H9 (cell line): ENCODE measurements around the gene IL25. TPM values are rescaled to one million over a fixed set of nuclear protein-coding genes. Genes with fewer than 3 reads are reported as not detected.

ENCODE experiments used
- DNase-seq: peaks from one replicate; pipeline ENCODE4 v3.0.0-alpha.2; 2017
- H2AFZ ChIP-seq: one replicate; pipeline ENCODE4 v1.6.1; 2013; ENCODE audit warnings: mild to moderate bottlenecking, low read length, control low read depth, moderate library complexity
- H2AK5ac ChIP-seq: 2 replicates; pipeline ENCODE4 v1.6.1; 2013; ENCODE audit warnings: low read length, control low read depth, mixed read lengths; ENCODE audit not compliant: insufficient read length
- H2BK120ac ChIP-seq: one replicate; pipeline ENCODE4 v1.6.1; 2013; ENCODE audit warnings: low read depth, mild to moderate bottlenecking, low read length, control low read depth, inconsistent platforms; ENCODE audit not compliant: poor library complexity, severe bottlenecking
- H2BK12ac ChIP-seq: 2 replicates; pipeline ENCODE4 v1.6.1; 2013; ENCODE audit warnings: low read length, control low read depth, mixed read lengths, low read depth; ENCODE audit not compliant: insufficient read length
- H2BK15ac ChIP-seq: 2 replicates; pipeline ENCODE4 v1.6.1; 2013; ENCODE audit warnings: low read depth, low read length, control low read depth
- H2BK20ac ChIP-seq: one replicate; pipeline ENCODE4 v1.6.1; 2013; ENCODE audit warnings: low read depth, mild to moderate bottlenecking, low read length, control low read depth, inconsistent platforms; ENCODE audit not compliant: poor library complexity, severe bottlenecking
- H2BK5ac ChIP-seq: 2 replicates; pipeline ENCODE4 v1.6.1; 2013; ENCODE audit warnings: low read length, control low read depth, mixed read lengths; ENCODE audit not compliant: insufficient read length
- H3K14ac ChIP-seq: 2 replicates; pipeline ENCODE4 v1.6.1; 2013; ENCODE audit warnings: low read length, control low read depth; ENCODE audit not compliant: insufficient read depth
- H3K18ac ChIP-seq: 2 replicates; pipeline ENCODE4 v1.6.1; 2013; ENCODE audit warnings: low read depth, mild to moderate bottlenecking, mixed read lengths, low read length, control low read depth; ENCODE audit not compliant: insufficient read length
- H3K23ac ChIP-seq: 2 replicates; pipeline ENCODE4 v1.6.1; 2013; ENCODE audit warnings: low read length, control low read depth, mixed read lengths, low read depth; ENCODE audit not compliant: insufficient read length
- H3K23me2 ChIP-seq: 2 replicates; pipeline ENCODE4 v1.6.1; 2013; ENCODE audit warnings: low read depth, mild to moderate bottlenecking, mixed read lengths, low read length, control low read depth; ENCODE audit not compliant: insufficient read length, poor library complexity, severe bottlenecking
- H3K27ac ChIP-seq: 2 replicates; pipeline ENCODE4 v1.5.1; 2013; ENCODE audit warnings: low read length, control low read depth, mixed read lengths, low read depth; ENCODE audit not compliant: insufficient read length
- H3K27me3 ChIP-seq: 2 replicates; pipeline ENCODE4 v1.6.1; 2013; ENCODE audit warnings: low read length, control low read depth, inconsistent platforms; ENCODE audit not compliant: insufficient read depth
- H3K4ac ChIP-seq: 2 replicates; pipeline ENCODE4 v1.6.1; 2013; ENCODE audit warnings: low read depth, mild to moderate bottlenecking, control low read depth, inconsistent platforms, low read length, moderate library complexity
- H3K4me1 ChIP-seq: 2 replicates; pipeline ENCODE4 v1.6.1; 2013; ENCODE audit warnings: low read length, control low read depth, inconsistent platforms; ENCODE audit not compliant: insufficient read depth
- H3K4me2 ChIP-seq: 2 replicates; pipeline ENCODE4 v1.6.1; 2013; ENCODE audit warnings: low read length, control low read depth, mixed read lengths; ENCODE audit not compliant: insufficient read length, insufficient read depth
- H3K56ac ChIP-seq: 2 replicates; pipeline ENCODE4 v1.6.1; 2013; ENCODE audit warnings: low read depth, mild to moderate bottlenecking, mixed read lengths, low read length, control low read depth; ENCODE audit not compliant: insufficient read length
- H3K79me1 ChIP-seq: 2 replicates; pipeline ENCODE4 v1.6.1; 2013; ENCODE audit warnings: low read depth, mild to moderate bottlenecking, moderate library complexity, low read length, control low read depth, inconsistent platforms; ENCODE audit not compliant: insufficient read depth, poor library complexity, severe bottlenecking
- H3K79me2 ChIP-seq: 2 replicates; pipeline ENCODE4 v1.6.1; 2013; ENCODE audit warnings: low read length, control low read depth, inconsistent platforms; ENCODE audit not compliant: insufficient read depth
- H3K9ac ChIP-seq: 2 replicates; pipeline ENCODE4 v1.6.1; 2013; ENCODE audit warnings: low read length, control low read depth, mixed read lengths; ENCODE audit not compliant: insufficient read length; ENCODE audit errors: extremely low read depth
- H3K9me3 ChIP-seq: one replicate; pipeline ENCODE4 v1.6.1; 2013; ENCODE audit warnings: low read depth, low read length, inconsistent platforms; ENCODE audit not compliant: control insufficient read depth
- H3T11ph ChIP-seq: one replicate; pipeline ENCODE4 v1.6.1; 2013; ENCODE audit warnings: mild to moderate bottlenecking, low read length, control low read depth, inconsistent platforms
- H4K20me1 ChIP-seq: one replicate; pipeline ENCODE4 v1.6.1; 2013; ENCODE audit not compliant: control insufficient read depth, insufficient read length, insufficient read depth
- H4K5ac ChIP-seq: 2 replicates; pipeline ENCODE4 v1.6.1; 2013; ENCODE audit warnings: low read depth, mild to moderate bottlenecking, mixed read lengths, low read length, control low read depth; ENCODE audit not compliant: insufficient read length
- H4K8ac ChIP-seq: replicated peaks from 2 replicates; pipeline ENCODE4 v1.6.1; 2013; ENCODE audit warnings: low read length, control low read depth, mixed read lengths, low read depth; ENCODE audit not compliant: insufficient read length
- H4K91ac ChIP-seq: 2 replicates; pipeline ENCODE4 v1.6.1; 2013; ENCODE audit warnings: low read depth, mild to moderate bottlenecking, moderate library complexity, mixed read lengths, low read length, control low read depth; ENCODE audit not compliant: insufficient read length
- H3K27ac Mint-ChIP-seq, 3 experiments: 2 replicates in 2 of 3; 3 replicates in 1 of 3; pipeline ENCODE4 v1.8.0; 2020 to 2021; ENCODE audit warnings: mixed read lengths in 3 of 3, mild to moderate bottlenecking in 1 of 3, moderate library complexity in 1 of 3
- H3K27me3 Mint-ChIP-seq: 2 replicates; pipeline ENCODE4 v1.8.0; 2021; ENCODE audit warnings: low read depth, mild to moderate bottlenecking, moderate library complexity, mixed read lengths
- H3K36me3 Mint-ChIP-seq, 3 experiments: 2 replicates in 2 of 3; 3 replicates in 1 of 3; pipeline ENCODE4 v1.8.0; 2020 to 2021; ENCODE audit warnings: low read depth in 3 of 3, mixed read lengths in 3 of 3; ENCODE audit not compliant: insufficient read depth in 1 of 3
- H3K4me1 Mint-ChIP-seq, 2 experiments: 2 replicates each; pipeline ENCODE4 v1.8.0; 2020; ENCODE audit warnings: mixed read lengths in 2 of 2
- H3K4me3 Mint-ChIP-seq, 2 experiments: 2 replicates in 1 of 2; 3 replicates in 1 of 2; pipeline ENCODE4 v1.8.0; 2020 to 2021; ENCODE audit warnings: mild to moderate bottlenecking in 2 of 2, mixed read lengths in 2 of 2, moderate library complexity in 1 of 2
- H3K9me3 Mint-ChIP-seq, 2 experiments: 2 replicates in 1 of 2; 3 replicates in 1 of 2; pipeline ENCODE4 v1.8.0; 2020; ENCODE audit warnings: mild to moderate bottlenecking in 2 of 2, mixed read lengths in 2 of 2, moderate library complexity in 1 of 2
- CTCF ChIP-seq: fragments of 200-600 bp; sonication (generic); conservative IDR thresholded peaks from 3 replicates; pipeline ENCODE4 v1.8.0; 2021; ENCODE audit warnings: antibody characterized with exemption, mild to moderate bottlenecking
- WGBS: extraction: QIAGEN DNeasy Blood & Tissue Kit; methylation state at CpG from one replicate; pipeline ENCODE4 v1.1.7; 2013; ENCODE audit warnings: missing lambda C conversion rate, low lambda C conversion rate, mixed read lengths; ENCODE audit not compliant: insufficient read length; ENCODE audit errors: extremely low coverage; 5-methylcytosine and 5-hydroxymethylcytosine counted together
- total RNA-seq: library from RNA; stranded (reverse); gene quantifications from 2 replicates; pipeline ENCODE4 v1.2.1, GENCODE V29; 2021

The IL25 gene
- total RNA-seq, 1 experiment from 2014 or later, result not detected

DNA sequence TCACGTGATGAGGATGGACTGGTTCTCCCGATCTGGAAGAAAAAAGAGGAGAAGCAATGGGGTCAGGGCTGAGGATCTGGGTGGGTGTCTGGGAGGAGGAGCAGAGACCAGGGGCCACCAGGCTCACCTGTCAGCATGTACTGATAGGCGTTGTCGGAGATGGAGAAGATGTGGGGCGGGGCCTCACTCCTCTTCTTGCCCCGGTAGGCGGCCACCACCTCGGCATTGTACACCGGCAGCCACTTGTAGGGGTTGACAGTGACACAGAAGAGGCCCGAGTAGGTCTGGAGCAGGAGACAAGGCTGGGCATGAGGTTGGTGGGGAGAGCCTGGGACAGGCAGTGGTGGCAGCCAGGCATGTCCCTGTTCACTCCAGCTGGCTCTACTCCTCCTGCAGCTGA is 32.5 kb downstream of the IL25 start:
- no peak overlapping the region for H3K23ac ChIP-seq
- H3K23me2 ChIP-seq, result no peaks in the 10 kb centered on the region
- H2BK120ac ChIP-seq, result no peak overlapping the region
- no peak overlapping the region for H3K56ac ChIP-seq
- Mint-ChIP-seq H3K27ac (no peak overlapping the region), H3K4me1 (peaks cover 11 to 20% of the 10 kb centered on the region in 2 experiments), H3K36me3 (no peaks in the 10 kb centered on the region), H3K9me3 (no peaks in the 10 kb centered on the region), H3K4me3 (no peak overlapping the region; a peak in 1 of 5 replicates), H3K27me3 (peaks cover 60% of the 10 kb centered on the region)
- H2BK20ac ChIP-seq, result no peak overlapping the region
- no peak overlapping the region for H2BK12ac ChIP-seq
- no peak for DNase-seq
- no peak overlapping the region for H2AFZ ChIP-seq
- no peak overlapping the region for H3K14ac ChIP-seq
- H4K8ac ChIP-seq, result no peak overlapping the region
- no peak for TF ChIP-seq CTCF
- no peak overlapping the region for H3K4me2 ChIP-seq
- no peak overlapping the region for H3K4ac ChIP-seq
- H2BK15ac ChIP-seq, result no peak overlapping the region
- no peak overlapping the region for H3T11ph ChIP-seq
- H3K79me2 ChIP-seq, result no peaks in the 10 kb centered on the region
- H3K27me3 ChIP-seq, result no peaks in the 10 kb centered on the region
- H3K18ac ChIP-seq, result no peak overlapping the region
- no peak overlapping the region for H2BK5ac ChIP-seq
- no peak overlapping the region for H2AK5ac ChIP-seq
- no peak overlapping the region for H4K91ac ChIP-seq
- no peak overlapping the region for H4K5ac ChIP-seq
- no peaks in the 10 kb centered on the region for H3K9me3 ChIP-seq
- no peaks in the 10 kb centered on the region for H3K4me1 ChIP-seq
- no peak overlapping the region for H3K27ac ChIP-seq
- no CpG with 5 or more reads among the region's 10 CpGs for WGBS
- no peaks in the 10 kb centered on the region for H3K79me1 ChIP-seq
- no peaks in the 10 kb centered on the region for H4K20me1 ChIP-seq
- H3K9ac ChIP-seq, result no peak overlapping the region
